Liver (tissue), 9 donors: ENCODE measurements around the gene SELL. TPM values are rescaled to one million over a fixed set of nuclear protein-coding genes. Genes with fewer than 3 reads are reported as not detected.

Experiments
- DNase-seq: peaks from one replicate; pipeline ENCODE4 v3.0.0-alpha.2; 2017; ENCODE audit warnings: low spot score
- H3K27ac ChIP-seq, 2 donors: one replicate each; pipeline ENCODE4 v1.7.0; 2013; ENCODE audit warnings: inconsistent platforms in 2 of 2, low read length in 2 of 2, control low read depth in 1 of 2, low read depth in 1 of 2, mild to moderate bottlenecking in 1 of 2
- H3K27me3 ChIP-seq, 4 donors: one replicate each; pipeline versions ENCODE4 v1.6.1 to v1.7.0; 2013; ENCODE audit warnings: low read length in 3 of 4, inconsistent platforms in 1 of 4, mild to moderate bottlenecking in 1 of 4, moderate library complexity in 1 of 4; ENCODE audit not compliant: control insufficient read depth in 4 of 4, insufficient read depth in 4 of 4
- H3K36me3 ChIP-seq, 4 donors: one replicate each; pipeline versions ENCODE4 v1.6.1 to v1.7.0; 2013; ENCODE audit warnings: low read length in 3 of 4, mild to moderate bottlenecking in 3 of 4, low read depth in 1 of 4, moderate library complexity in 1 of 4; ENCODE audit not compliant: control insufficient read depth in 4 of 4, insufficient read depth in 3 of 4
- H3K4me1 ChIP-seq, 4 donors: one replicate each; pipeline versions ENCODE4 v1.6.1 to v1.7.0; 2013; ENCODE audit warnings: low read length in 3 of 4, mild to moderate bottlenecking in 3 of 4, moderate library complexity in 1 of 4; ENCODE audit not compliant: control insufficient read depth in 4 of 4, insufficient read depth in 4 of 4
- H3K4me3 ChIP-seq, 3 donors: one replicate each; pipeline versions ENCODE4 v1.6.1 to v1.7.0; 2013; ENCODE audit warnings: low read length in 3 of 3, control low read depth in 1 of 3, low read depth in 1 of 3, mild to moderate bottlenecking in 1 of 3
- H3K9ac ChIP-seq, 2 donors: one replicate each; pipeline ENCODE4 v1.7.0; 2013; ENCODE audit warnings: low read length in 2 of 2, mild to moderate bottlenecking in 2 of 2, moderate library complexity in 2 of 2, control low read depth in 1 of 2, low read depth in 1 of 2
- H3K9me3 ChIP-seq, 4 donors: one replicate each; pipeline versions ENCODE4 v1.6.1 to v1.7.0; 2013; ENCODE audit warnings: low read length in 3 of 4; ENCODE audit not compliant: control insufficient read depth in 4 of 4
- ATF3 ChIP-seq: IDR thresholded peaks from 2 replicates; pipeline ENCODE4 v1.6.1; 2016; ENCODE audit warnings: antibody characterized with exemption
- CTCF ChIP-seq: fragments of 150-350 bp; IDR thresholded peaks from 2 replicates; pipeline ENCODE4 v1.5.1; 2017; ENCODE audit warnings: improper control_type of control experiment, low read depth, low read length; ENCODE audit not compliant: missing input control
- EGR1 ChIP-seq, 2 donors: IDR thresholded peaks; 2 replicates each; pipeline ENCODE4 v1.6.1; 2016 to 2018; ENCODE audit warnings: antibody characterized with exemption in 2 of 2, low read depth in 2 of 2
- FOXA1 ChIP-seq: IDR thresholded peaks from 2 replicates; pipeline ENCODE4 v1.6.1; 2016; ENCODE audit warnings: antibody characterized with exemption
- FOXA2 ChIP-seq: IDR thresholded peaks from 2 replicates; pipeline ENCODE4 v1.6.1; 2016; ENCODE audit warnings: antibody characterized with exemption
- GABPA ChIP-seq, 2 donors: IDR thresholded peaks in 1 of 2; conservative IDR thresholded peaks in 1 of 2; 2 replicates each; pipeline ENCODE4 v1.6.1; 2016; ENCODE audit warnings: antibody characterized with exemption in 2 of 2, mild to moderate bottlenecking in 1 of 2, moderate library complexity in 1 of 2
- HNF4A ChIP-seq, 2 donors: conservative IDR thresholded peaks; 2 replicates each; pipeline ENCODE4 v1.6.1; 2016; ENCODE audit warnings: antibody characterized with exemption in 2 of 2, mild to moderate bottlenecking in 2 of 2
- HNF4G ChIP-seq: IDR thresholded peaks from 2 replicates; pipeline ENCODE4 v1.6.1; 2016; ENCODE audit warnings: antibody characterized with exemption
- JUND ChIP-seq, 2 donors: IDR thresholded peaks; 2 replicates each; pipeline ENCODE4 v1.6.1; 2016; ENCODE audit warnings: antibody characterized with exemption in 2 of 2
- MAX ChIP-seq: IDR thresholded peaks from 2 replicates; pipeline ENCODE4 v1.6.1; 2016; ENCODE audit warnings: antibody characterized with exemption
- NR2F2 ChIP-seq: IDR thresholded peaks from 2 replicates; pipeline ENCODE4 v1.6.1; 2016; ENCODE audit warnings: antibody characterized with exemption
- RAD21 ChIP-seq, 2 donors: IDR thresholded peaks; 2 replicates each; pipeline ENCODE4 v1.6.1; 2016; ENCODE audit warnings: antibody characterized with exemption in 2 of 2, mild to moderate bottlenecking in 2 of 2
- REST ChIP-seq: IDR thresholded peaks from 2 replicates; pipeline ENCODE4 v1.6.1; 2016; ENCODE audit warnings: antibody characterized with exemption, mild to moderate bottlenecking
- RXRA ChIP-seq, 2 donors: IDR thresholded peaks; 2 replicates each; pipeline ENCODE4 v1.6.1; 2017 to 2018; ENCODE audit warnings: antibody characterized with exemption in 2 of 2, mild to moderate bottlenecking in 1 of 2
- SP1 ChIP-seq: IDR thresholded peaks from 2 replicates; pipeline ENCODE4 v1.6.1; 2018; ENCODE audit warnings: antibody characterized with exemption, mild to moderate bottlenecking
- TAF1 ChIP-seq: conservative IDR thresholded peaks from 2 replicates; pipeline ENCODE4 v1.6.1; 2016; ENCODE audit warnings: antibody characterized with exemption, mild to moderate bottlenecking
- YY1 ChIP-seq: IDR thresholded peaks from 2 replicates; pipeline ENCODE4 v1.6.1; 2016; ENCODE audit warnings: antibody characterized with exemption, mild to moderate bottlenecking
- WGBS: extraction: QIAGEN DNeasy Blood & Tissue Kit; methylation state at CpG from one replicate; pipeline ENCODE4 v1.1.7; 2013; 5-methylcytosine and 5-hydroxymethylcytosine counted together
- polyA plus RNA-seq, 2 donors: library from polyadenylated mRNA; stranded (reverse) in 1 of 2; unstranded in 1 of 2; fragments of 200-250 nt in 1 of 2; fragments of >200 nt in 1 of 2; fragmentation: Nextera tagmentation in 1 of 2; extraction: Ambion mirVana in 1 of 2; gene quantifications; one replicate each; pipeline versions ENCODE4 v1.2.1 to v1.2.3, GENCODE V29; 2013 to 2015
- total RNA-seq, 2 donors: library from RNA; depleted of rRNA; stranded (reverse); fragments of >200 nt; gene quantifications; one replicate each; pipeline ENCODE4 v1.2.3, GENCODE V29; 2014
- TF ChIP-seq, protein P1 (sequence below): IDR thresholded peaks from 2 replicates; pipeline ENCODE4 v1.6.1; 2016; ENCODE audit warnings: antibody characterized with exemption
- donor health status: healthy.
- donor health status: healthy.
- donor health status: healthy.
- donor health status: healthy.
- donor health status: healthy.

Gene SELL
- total and polyA plus RNA-seq, 4 donors = 1.5 to 9.9 (median 4.8) TPM

- TF ChIP-seq HNF4A (conservative IDR thresholded peaks at IDR 0.05) (no peak), FOXA1 (no peak), FOXA2 (no peak), TAF1 (no peak), RAD21 (IDR thresholded peaks at IDR 0.05) (no peak), RXRA (IDR thresholded peaks at IDR 0.05) (no peak), REST (no peak), HNF4G (no peak), MAX (no peak), ATF3 (no peak), JUND (IDR thresholded peaks at IDR 0.05) (no peak), SP1 (no peak), YY1 (no peak), GABPA (IDR thresholded peaks at IDR 0.05 in 1 of 2, conservative IDR thresholded peaks at IDR 0.05 in 1 of 2) (no peak), EGR1 (IDR thresholded peaks at IDR 0.05; ENCODE audit: low read depth in 2 of 2) (no peak), CTCF (no peak), NR2F2 (no peak)
- TF ChIP-seq, protein P1, sequence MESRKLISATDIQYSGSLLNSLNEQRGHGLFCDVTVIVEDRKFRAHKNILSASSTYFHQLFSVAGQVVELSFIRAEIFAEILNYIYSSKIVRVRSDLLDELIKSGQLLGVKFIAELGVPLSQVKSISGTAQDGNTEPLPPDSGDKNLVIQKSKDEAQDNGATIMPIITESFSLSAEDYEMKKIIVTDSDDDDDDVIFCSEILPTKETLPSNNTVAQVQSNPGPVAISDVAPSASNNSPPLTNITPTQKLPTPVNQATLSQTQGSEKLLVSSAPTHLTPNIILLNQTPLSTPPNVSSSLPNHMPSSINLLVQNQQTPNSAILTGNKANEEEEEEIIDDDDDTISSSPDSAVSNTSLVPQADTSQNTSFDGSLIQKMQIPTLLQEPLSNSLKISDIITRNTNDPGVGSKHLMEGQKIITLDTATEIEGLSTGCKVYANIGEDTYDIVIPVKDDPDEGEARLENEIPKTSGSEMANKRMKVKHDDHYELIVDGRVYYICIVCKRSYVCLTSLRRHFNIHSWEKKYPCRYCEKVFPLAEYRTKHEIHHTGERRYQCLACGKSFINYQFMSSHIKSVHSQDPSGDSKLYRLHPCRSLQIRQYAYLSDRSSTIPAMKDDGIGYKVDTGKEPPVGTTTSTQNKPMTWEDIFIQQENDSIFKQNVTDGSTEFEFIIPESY = no peak
- H3K27me3 ChIP-seq = no peaks in the 10 kb centered on the region
- no peaks in the 10 kb centered on the region for H3K9me3 ChIP-seq
- H3K4me3 ChIP-seq = no peak overlapping the region
- H3K36me3 ChIP-seq = no peaks in the 10 kb centered on the region
- no peak overlapping the region for H3K27ac ChIP-seq
- DNase-seq = no peak
- H3K9ac ChIP-seq = no peak overlapping the region
- WGBS = 80% methylated on average over 9 of the region's 9 CpGs
- peaks cover 0 to 11% (median 8%) of the 10 kb centered on the region in 4 donors for H3K4me1 ChIP-seq
These were observed 3.4 kb downstream of the SELL start for GRCh38 chr1:169707912-169708604.
